Tibial nerve (tissue), 3 donors: Measurements from ENCODE around the gene TRIM25.

Source experiments
- CTCF ChIP-seq, 5 experiments: fragments of 200-600 bp in 3 of 5; fragments of 450-650 bp in 2 of 5; sonication (generic) in 3 of 5; IDR thresholded peaks; one replicate each; pipeline ENCODE4 v1.5.1; 2016 to 2019; ENCODE audit warnings: antibody characterized with exemption in 5 of 5, mild to moderate bottlenecking in 3 of 5, moderate library complexity in 2 of 5
- POLR2A ChIP-seq, 2 donors: fragments of 450-650 bp; IDR thresholded peaks; one replicate each; pipeline ENCODE4 v1.6.1; 2017; ENCODE audit warnings: antibody characterized with exemption in 2 of 2, mild to moderate bottlenecking in 2 of 2, moderate library complexity in 2 of 2

GRCh38 chr17:56902348-56902747, 11.5 kb downstream of the TRIM25 start:
- TF ChIP-seq CTCF (IDR thresholded peaks at IDR 0.05) (no peak), POLR2A (IDR thresholded peaks at IDR 0.05) (no peak)
